Nephron progenitor cell (in vitro differentiated cells): ENCODE results near the gene RNF32.
"Not testable (repeated sequence)": the region's sequence is repeated elsewhere in the genome, so short reads cannot be mapped to it uniquely, and the experiment has no call there.

Source experiments
- DNase-seq: peaks from one replicate; pipeline ENCODE4 v3.0.0; 2021
- H3K27ac Mint-ChIP-seq: 2 replicates; pipeline ENCODE4 v1.8.0; 2021; ENCODE audit warnings: mild to moderate bottlenecking, moderate library complexity, mixed read lengths
- H3K27me3 Mint-ChIP-seq: 2 replicates; pipeline ENCODE4 v1.8.0; 2021; ENCODE audit warnings: mild to moderate bottlenecking, low read depth, mixed read lengths; ENCODE audit not compliant: poor library complexity
- H3K36me3 Mint-ChIP-seq: 2 replicates; pipeline ENCODE4 v1.8.0; 2021; ENCODE audit warnings: low read depth, mixed read lengths
- H3K4me1 Mint-ChIP-seq: 2 replicates; pipeline ENCODE4 v1.8.0; 2021; ENCODE audit warnings: mixed read lengths
- H3K4me3 Mint-ChIP-seq: 2 replicates; pipeline ENCODE4 v1.8.0; 2021; ENCODE audit warnings: mild to moderate bottlenecking, moderate library complexity, mixed read lengths
- H3K9me3 Mint-ChIP-seq: 2 replicates; pipeline ENCODE4 v1.8.0; 2021; ENCODE audit warnings: mild to moderate bottlenecking, moderate library complexity, mixed read lengths
- TF ChIP-seq, protein P1 (sequence below): fragments of 200-600 bp; sonication (generic); IDR thresholded peaks from 2 replicates; pipeline ENCODE4 v1.5.0; 2021; ENCODE audit warnings: antibody characterized with exemption

RNF32 gene

DNA sequence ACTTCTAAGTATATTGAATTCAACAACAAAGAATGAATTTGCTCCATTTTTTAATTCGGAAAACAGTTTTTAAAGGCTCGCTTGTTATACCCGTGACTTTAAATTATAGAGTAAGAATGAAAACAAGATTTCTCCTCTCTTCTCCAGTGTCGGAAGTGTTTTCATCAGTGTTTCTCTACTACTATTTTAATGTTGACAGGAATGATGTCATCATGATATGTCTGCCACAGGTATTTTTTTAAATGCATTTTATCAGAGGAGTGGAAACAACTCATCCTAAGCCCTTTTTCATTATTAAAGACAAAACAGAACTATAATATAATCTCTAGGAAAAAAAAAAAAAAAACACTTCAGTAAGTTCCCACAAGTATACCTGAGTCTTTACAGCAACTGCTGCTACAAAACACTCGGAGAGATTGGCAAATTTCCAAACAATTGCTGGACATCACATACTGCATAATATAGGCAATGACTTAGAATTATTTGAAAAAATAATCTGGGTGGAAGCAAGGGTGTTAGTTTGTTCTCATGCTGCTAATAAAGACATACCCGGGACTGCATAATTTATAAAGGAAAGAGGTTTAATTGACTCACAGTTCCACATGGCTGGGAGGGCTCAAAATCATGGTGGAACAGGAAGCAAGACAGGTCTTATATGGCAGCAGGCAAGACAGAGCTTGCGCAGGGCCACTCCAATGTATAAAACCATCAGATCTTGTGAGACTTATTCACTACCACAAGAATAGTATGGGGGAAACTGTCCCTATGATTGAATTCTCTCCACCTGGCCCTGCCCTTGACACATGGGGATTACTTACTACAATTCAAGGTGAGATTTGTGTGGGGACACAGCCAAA is 4.8 kb upstream of the RNF32 start:
- no peak for DNase-seq
- Mint-ChIP-seq H3K4me1 (peaks cover 8% of the 10 kb centered on the region), H3K4me3 (no peak overlapping the region), H3K27me3 (peaks cover 6% of the 10 kb centered on the region), H3K27ac (no peak overlapping the region), H3K36me3 (peaks cover 27% of the 10 kb centered on the region), H3K9me3 (peaks cover 25% of the 10 kb centered on the region)
- TF ChIP-seq, protein P1, sequence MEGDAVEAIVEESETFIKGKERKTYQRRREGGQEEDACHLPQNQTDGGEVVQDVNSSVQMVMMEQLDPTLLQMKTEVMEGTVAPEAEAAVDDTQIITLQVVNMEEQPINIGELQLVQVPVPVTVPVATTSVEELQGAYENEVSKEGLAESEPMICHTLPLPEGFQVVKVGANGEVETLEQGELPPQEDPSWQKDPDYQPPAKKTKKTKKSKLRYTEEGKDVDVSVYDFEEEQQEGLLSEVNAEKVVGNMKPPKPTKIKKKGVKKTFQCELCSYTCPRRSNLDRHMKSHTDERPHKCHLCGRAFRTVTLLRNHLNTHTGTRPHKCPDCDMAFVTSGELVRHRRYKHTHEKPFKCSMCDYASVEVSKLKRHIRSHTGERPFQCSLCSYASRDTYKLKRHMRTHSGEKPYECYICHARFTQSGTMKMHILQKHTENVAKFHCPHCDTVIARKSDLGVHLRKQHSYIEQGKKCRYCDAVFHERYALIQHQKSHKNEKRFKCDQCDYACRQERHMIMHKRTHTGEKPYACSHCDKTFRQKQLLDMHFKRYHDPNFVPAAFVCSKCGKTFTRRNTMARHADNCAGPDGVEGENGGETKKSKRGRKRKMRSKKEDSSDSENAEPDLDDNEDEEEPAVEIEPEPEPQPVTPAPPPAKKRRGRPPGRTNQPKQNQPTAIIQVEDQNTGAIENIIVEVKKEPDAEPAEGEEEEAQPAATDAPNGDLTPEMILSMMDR = no peak

DNA sequence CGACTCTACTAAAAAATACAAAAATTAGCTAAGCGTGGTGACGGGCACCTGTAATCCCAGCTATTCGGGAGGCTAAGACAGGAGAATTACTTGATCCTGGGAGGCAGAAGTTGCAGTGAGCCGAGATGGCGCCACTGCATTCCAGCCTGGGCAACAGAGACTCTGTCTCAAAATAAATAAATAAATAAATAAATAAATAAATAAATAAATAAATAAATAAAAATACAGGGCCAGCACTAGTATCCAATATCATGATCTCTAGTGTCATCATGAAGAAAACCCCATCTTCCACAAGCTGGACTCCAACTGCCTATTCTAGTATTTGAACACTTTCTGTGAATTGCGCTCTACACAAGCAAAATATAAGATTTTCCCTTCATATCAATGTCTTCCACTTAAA is 3.5 kb upstream of the RNF32 start:
- not testable (repeated sequence) for H3K4me3 Mint-ChIP-seq, DNase-seq, H3K27ac Mint-ChIP-seq, H3K27me3 Mint-ChIP-seq
- Mint-ChIP-seq H3K36me3 (peaks cover 27% of the 10 kb centered on the region), H3K9me3 (peaks cover 25% of the 10 kb centered on the region), H3K4me1 (peaks cover 16% of the 10 kb centered on the region)

DNA sequence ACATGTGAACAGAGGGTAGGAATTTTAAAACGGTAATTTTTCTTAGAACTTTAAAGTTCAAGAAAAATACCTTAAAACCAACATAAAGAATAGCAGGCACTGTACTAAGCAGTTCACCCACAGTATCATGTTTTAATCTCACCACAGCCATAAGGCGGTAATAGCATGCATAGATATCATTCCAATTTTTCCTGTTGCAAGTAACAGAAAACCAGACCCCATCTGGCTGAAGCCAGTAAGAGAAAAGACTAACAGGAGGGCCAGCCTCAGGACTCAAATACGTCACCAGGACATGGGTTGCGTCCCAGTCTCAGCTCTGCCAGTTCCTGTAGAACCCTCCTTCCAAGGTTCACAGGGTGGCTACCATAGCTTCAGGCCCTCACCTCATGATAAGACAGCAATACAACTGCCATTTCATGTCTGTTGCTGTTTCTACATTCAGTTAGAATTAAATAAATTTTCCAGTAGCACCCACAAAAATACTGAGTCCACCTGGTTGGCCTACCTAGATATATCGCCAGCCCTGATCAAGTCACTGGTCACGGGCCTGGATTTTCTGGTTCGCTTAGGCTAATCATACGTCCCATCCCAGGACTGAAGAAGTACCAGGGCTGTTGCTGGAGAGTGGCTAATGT is 2.0 kb upstream of the RNF32 start:
- H3K4me3 Mint-ChIP-seq = no peak overlapping the region

DNA sequence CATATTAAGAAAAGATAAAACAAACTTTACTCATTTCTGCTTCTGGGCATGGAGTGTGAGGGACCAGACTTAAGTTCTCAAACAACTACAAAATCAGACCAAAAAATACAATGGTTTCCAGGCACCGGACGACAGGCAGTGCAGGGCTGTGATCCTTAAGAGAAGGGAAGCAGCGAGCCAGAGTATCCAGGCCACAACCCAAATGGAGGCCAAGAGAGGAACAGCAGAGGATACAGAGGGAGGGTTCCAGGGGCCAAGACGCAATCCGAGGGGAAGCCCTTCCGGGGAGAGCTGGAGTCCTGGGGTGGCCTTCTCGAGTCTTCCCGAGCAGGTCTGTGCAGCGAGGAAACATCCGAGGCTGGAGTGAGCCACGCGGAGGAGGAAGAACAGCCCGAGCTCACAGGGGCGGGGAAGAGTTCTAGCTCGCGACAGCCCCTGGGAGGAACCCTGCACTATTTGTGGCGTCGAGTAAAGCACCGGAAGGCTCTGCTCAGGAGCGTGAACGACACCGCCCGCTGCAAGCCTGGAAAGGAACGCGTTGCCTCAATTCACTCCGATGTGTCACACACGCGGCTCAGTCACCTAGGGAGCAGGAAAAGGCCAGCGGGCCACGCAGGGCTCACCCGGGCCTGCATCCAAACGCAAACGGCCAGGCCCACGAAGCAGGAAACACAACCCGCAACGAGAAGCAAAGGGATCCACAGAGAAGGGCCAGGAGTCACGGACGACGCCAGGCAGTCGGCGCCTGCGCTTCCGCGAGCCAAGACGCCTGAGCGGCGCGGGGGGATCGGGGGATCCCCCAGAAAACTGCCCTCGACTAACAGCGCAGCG is 933 bp upstream of the RNF32 start:
- Mint-ChIP-seq H3K36me3 (peaks cover 27% of the 10 kb centered on the region), H3K4me3 (peak overlapping the region; percentile 82), H3K4me1 (peaks cover 16% of the 10 kb centered on the region), H3K27me3 (peaks cover 12% of the 10 kb centered on the region), H3K9me3 (peaks cover 25% of the 10 kb centered on the region), H3K27ac (no peak overlapping the region)
- no peak for DNase-seq
- TF ChIP-seq, protein P1 = no peak

More for the DNA sequence above, 2.0 kb upstream of the RNF32 start:
- no peak for DNase-seq
- no peak overlapping the region for H3K27ac Mint-ChIP-seq
- H3K36me3 Mint-ChIP-seq = peaks cover 27% of the 10 kb centered on the region
- H3K27me3 Mint-ChIP-seq = peaks cover 8% of the 10 kb centered on the region
- peaks cover 16% of the 10 kb centered on the region for H3K4me1 Mint-ChIP-seq
- TF ChIP-seq, protein P1 = no peak
- H3K9me3 Mint-ChIP-seq = peaks cover 25% of the 10 kb centered on the region

DNA sequence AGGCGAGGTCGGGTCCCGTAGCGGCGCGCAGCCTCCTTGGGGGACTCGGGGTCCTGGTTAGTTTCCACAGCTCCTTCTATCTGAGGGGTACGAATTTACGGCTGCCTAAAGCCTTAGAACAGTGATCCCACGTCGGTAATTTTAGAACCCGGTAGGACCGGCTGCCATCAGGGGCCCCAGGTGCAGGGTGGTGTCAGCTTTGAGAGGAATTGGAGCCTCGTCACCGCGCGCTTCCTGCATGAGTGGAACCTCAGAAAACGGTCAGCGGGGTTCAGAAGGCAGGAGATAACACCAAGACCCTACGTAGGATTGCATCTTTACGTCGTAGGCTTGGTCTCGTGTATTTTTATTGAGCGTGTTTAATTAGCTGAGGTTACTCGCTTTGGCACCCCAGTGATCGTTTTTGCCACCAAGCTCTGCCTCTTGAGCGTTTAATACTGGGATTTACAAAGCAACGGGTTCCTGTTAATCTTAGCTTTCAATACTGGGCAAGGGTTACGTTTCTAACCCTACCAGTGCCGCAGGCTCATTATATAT is 443 bp downstream of the RNF32 start:
- H3K4me3 Mint-ChIP-seq = peak overlapping the region; percentile 89
- peaks cover 27% of the 10 kb centered on the region for H3K36me3 Mint-ChIP-seq
- TF ChIP-seq, protein P1 = no peak
- DNase-seq = no peak
- peaks cover 25% of the 10 kb centered on the region for H3K9me3 Mint-ChIP-seq
- H3K27me3 Mint-ChIP-seq = peaks cover 12% of the 10 kb centered on the region
- H3K4me1 Mint-ChIP-seq = peaks cover 16% of the 10 kb centered on the region
- peak overlapping the region; percentile 80 for H3K27ac Mint-ChIP-seq
